Small intestine (tissue), 7 donors: ENCODE data around the gene ATL2. TPM values are rescaled to one million over a fixed set of nuclear protein-coding genes. Genes with fewer than 3 reads are reported as not detected.
"Not testable (repeated sequence)": the region's sequence is repeated elsewhere in the genome, so short reads cannot be mapped to it uniquely, and the experiment has no call there.

Source experiments
- DNase-seq, 2 donors: peaks; one replicate each; pipeline versions ENCODE4 v3.0.0 to v3.0.0-alpha.2; 2013
- FAIRE-seq: peaks from 2 replicates; lab custom pipeline; 2012; peaks lifted over from hg19 to GRCh38; lab: Jason Lieb, UNC
- H3K27ac ChIP-seq, 3 donors: one replicate each; pipeline ENCODE4 v1.5.1; 2013; ENCODE audit warnings: low read length in 2 of 3, mild to moderate bottlenecking in 2 of 3, control low read depth in 1 of 3, inconsistent platforms in 1 of 3, low read depth in 1 of 3, moderate library complexity in 1 of 3
- H3K27me3 ChIP-seq, 3 donors: one replicate each; pipeline ENCODE4 v1.6.1; 2013; ENCODE audit warnings: low read length in 3 of 3, inconsistent platforms in 1 of 3; ENCODE audit not compliant: control insufficient read depth in 3 of 3, insufficient read depth in 3 of 3
- H3K36me3 ChIP-seq, 3 donors: one replicate each; pipeline ENCODE4 v1.6.1; 2013; ENCODE audit warnings: low read length in 3 of 3, inconsistent platforms in 1 of 3, low read depth in 1 of 3, mild to moderate bottlenecking in 1 of 3, moderate library complexity in 1 of 3; ENCODE audit not compliant: control insufficient read depth in 3 of 3, insufficient read depth in 2 of 3
- H3K4me1 ChIP-seq, 3 donors: one replicate each; pipeline ENCODE4 v1.6.1; 2013; ENCODE audit warnings: low read length in 2 of 3, inconsistent platforms in 1 of 3, low read depth in 1 of 3, mild to moderate bottlenecking in 1 of 3, moderate library complexity in 1 of 3; ENCODE audit not compliant: control insufficient read depth in 3 of 3, insufficient read depth in 2 of 3
- H3K4me3 ChIP-seq, 3 donors: one replicate each; pipeline ENCODE4 v1.5.1; 2013; ENCODE audit warnings: low read length in 3 of 3, control low read depth in 1 of 3, inconsistent platforms in 1 of 3, low read depth in 1 of 3, mild to moderate bottlenecking in 1 of 3, moderate library complexity in 1 of 3
- H3K9me3 ChIP-seq, 2 donors: one replicate each; pipeline ENCODE4 v1.6.1; 2013; ENCODE audit warnings: low read depth in 1 of 2, low read length in 1 of 2; ENCODE audit not compliant: control insufficient read depth in 2 of 2, insufficient read depth in 1 of 2
- WGBS, 3 donors: extraction: QIAGEN DNeasy Blood & Tissue Kit; methylation state at CpG; one replicate each; pipeline ENCODE4 v1.1.7; 2013; 5-methylcytosine and 5-hydroxymethylcytosine counted together
- polyA plus RNA-seq, 4 donors: library from polyadenylated mRNA; stranded (reverse) in 3 of 4; unstranded in 1 of 4; fragments of 200-250 nt in 3 of 4; fragments of 120-200 nt in 1 of 4; gene quantifications; one replicate each; pipeline versions ENCODE4 v1.2.1 to v1.2.3, GENCODE V29; 2013
- donor health status: healthy with polysubstance abuse.
- donor health status: control.
- donor health status: control.
- donor health status: Bipolar disorder and iron deficiency.
- donor health status: healthy.

ATL2 gene
- polyA plus RNA-seq, 4 donors: 26.2 to 78.8 (median 34.5) TPM

GRCh38 chr2:38262069-38262871 lies 114.8 kb downstream of the ATL2 start:
- no peak for FAIRE-seq
- Histone ChIP-seq H3K4me1 (peaks cover 0 to 2% (median 0%) of the 10 kb centered on the region in 3 donors), H3K4me3 (no peak overlapping the region), H3K27ac (no peak overlapping the region), H3K9me3 (no peaks in the 10 kb centered on the region), H3K36me3 (no peaks in the 10 kb centered on the region), H3K27me3 (no peaks in the 10 kb centered on the region)
- 80 to 84% (median 81%) methylated on average over 14 of the region's 14 CpGs for WGBS, 3 donors
- DNase-seq: no peak

GRCh38 chr2:38261569-38262068 lies 115.5 kb downstream of the ATL2 start:
- no peak overlapping the region for H3K27ac ChIP-seq
- no peak overlapping the region for H3K4me3 ChIP-seq
- 87 to 92% (median 89%) methylated on average over 10 of the region's 10 CpGs for WGBS, 3 donors
- no peak for FAIRE-seq
- no peaks in the 10 kb centered on the region for H3K9me3 ChIP-seq
- DNase-seq: no peak
- H3K36me3 ChIP-seq: no peaks in the 10 kb centered on the region
- peaks cover 0 to 2% (median 0%) of the 10 kb centered on the region in 3 donors for H3K4me1 ChIP-seq
- no peaks in the 10 kb centered on the region for H3K27me3 ChIP-seq

- 68 to 75% (median 73%) methylated on average over 2 of the region's 2 CpGs for WGBS, 3 donors
- Histone ChIP-seq H3K27ac (no peak overlapping the region), H3K27me3 (no peaks in the 10 kb centered on the region), H3K9me3 (no peaks in the 10 kb centered on the region), H3K36me3 (no peaks in the 10 kb centered on the region), H3K4me3 (no peak overlapping the region), H3K4me1 (peaks cover 0 to 2% (median 0%) of the 10 kb centered on the region in 3 donors)
- FAIRE-seq (no peak), DNase-seq (no peak)
These were observed 116.1 kb downstream of the ATL2 start for GRCh38 chr2:38260972-38261371.

- WGBS, 3 donors: 65 to 74% (median 72%) methylated on average over 11 of the region's 11 CpGs
- Histone ChIP-seq H3K4me3 (no peak overlapping the region), H3K27ac (no peak overlapping the region), H3K9me3 (no peaks in the 10 kb centered on the region), H3K36me3 (no peaks in the 10 kb centered on the region), H3K4me1 (peaks cover 0 to 2% (median 0%) of the 10 kb centered on the region in 3 donors), H3K27me3 (no peaks in the 10 kb centered on the region)
- DNase-seq (no peak), FAIRE-seq (no peak)
These were observed 116.6 kb downstream of the ATL2 start for GRCh38 chr2:38260469-38260868.

GRCh38 chr2:38259311-38259710 lies 117.8 kb downstream of the ATL2 start:
- DNase-seq (no peak), FAIRE-seq (no peak)
- no peak overlapping the region for H3K27ac ChIP-seq
- H3K4me1 ChIP-seq: no peaks in the 10 kb centered on the region
- H3K4me3 ChIP-seq: no peak overlapping the region
- H3K36me3 ChIP-seq: no peaks in the 10 kb centered on the region
- no peaks in the 10 kb centered on the region for H3K9me3 ChIP-seq
- WGBS, 3 donors: 91 to 95% (median 94%) methylated on average over 2 of the region's 2 CpGs
- no peaks in the 10 kb centered on the region for H3K27me3 ChIP-seq

GRCh38 chr2:38257680-38258079 lies 119.4 kb downstream of the ATL2 start:
- not testable (repeated sequence) for H3K4me1 ChIP-seq, FAIRE-seq, DNase-seq, H3K4me3 ChIP-seq, H3K27ac ChIP-seq, H3K36me3 ChIP-seq, H3K27me3 ChIP-seq, H3K9me3 ChIP-seq
- WGBS, 3 donors: 87 to 91% (median 91%) methylated on average over 6 of the region's 6 CpGs

GRCh38 chr2:38256610-38257009 lies 120.5 kb downstream of the ATL2 start:
- Histone ChIP-seq H3K27ac (no peak overlapping the region), H3K4me1 (no peaks in the 10 kb centered on the region), H3K27me3 (no peaks in the 10 kb centered on the region), H3K36me3 (no peaks in the 10 kb centered on the region), H3K4me3 (no peak overlapping the region), H3K9me3 (no peaks in the 10 kb centered on the region)
- FAIRE-seq (no peak), DNase-seq (no peak)
- 74 to 87% (median 79%) methylated on average over 1 of the region's 1 CpG for WGBS, 3 donors

GRCh38 chr2:38255211-38255610 lies 121.9 kb downstream of the ATL2 start:
- H3K4me3 ChIP-seq: no peak overlapping the region
- FAIRE-seq: no peak
- no peak overlapping the region for H3K27ac ChIP-seq
- no peak for DNase-seq
- 76 to 80% (median 80%) methylated on average over 3 of the region's 3 CpGs for WGBS, 3 donors
- no peaks in the 10 kb centered on the region for H3K27me3 ChIP-seq
- no peaks in the 10 kb centered on the region for H3K36me3 ChIP-seq
- H3K4me1 ChIP-seq: no peaks in the 10 kb centered on the region
- no peaks in the 10 kb centered on the region for H3K9me3 ChIP-seq
